NCI-H2029 treated with DMSO at 0.1 percent for 48 hours (cell line): ENCODE measurements around the gene PLXNB2.

Experiments
- DNase-seq: peaks from one replicate; lab custom pipeline; 2025; lab: John Stamatoyannopoulos, UW

The PLXNB2 gene

DNA sequence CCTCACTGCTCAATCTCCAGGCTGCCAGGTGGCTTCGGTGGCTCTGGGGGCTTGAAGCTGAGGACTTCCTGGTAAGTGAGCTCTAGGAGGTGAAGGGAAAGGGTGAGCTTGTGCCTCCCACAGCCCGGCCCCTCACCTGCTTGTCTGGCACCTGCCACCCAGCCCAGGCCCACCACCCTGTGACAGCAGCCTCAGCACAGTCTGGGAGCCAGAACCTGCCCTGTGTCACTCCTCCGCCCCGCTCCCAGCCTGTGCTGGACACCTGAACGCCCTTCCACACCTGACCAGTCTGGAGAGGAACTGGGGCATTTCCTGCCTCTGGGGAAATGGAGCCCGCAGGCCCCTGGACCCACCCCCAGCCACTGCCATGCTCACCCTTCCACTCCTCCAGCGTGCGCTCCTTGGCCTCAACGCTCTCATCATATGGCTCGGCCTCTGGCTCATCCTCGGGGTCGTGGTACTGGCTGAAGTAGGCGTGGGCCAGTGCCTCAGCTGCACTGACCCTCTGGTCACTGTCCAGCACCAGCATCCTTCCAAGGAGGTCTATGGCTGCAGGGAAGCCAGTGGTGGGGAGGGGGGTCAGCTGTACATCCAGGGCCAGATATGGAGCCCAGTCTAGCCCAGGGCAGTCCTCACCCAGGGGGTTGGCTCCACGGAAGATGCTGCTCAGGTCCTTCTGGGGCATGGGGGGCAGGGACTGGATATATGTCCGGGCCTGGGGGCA is 42.3 kb downstream of the PLXNB2 start:
- no peak for DNase-seq

DNA sequence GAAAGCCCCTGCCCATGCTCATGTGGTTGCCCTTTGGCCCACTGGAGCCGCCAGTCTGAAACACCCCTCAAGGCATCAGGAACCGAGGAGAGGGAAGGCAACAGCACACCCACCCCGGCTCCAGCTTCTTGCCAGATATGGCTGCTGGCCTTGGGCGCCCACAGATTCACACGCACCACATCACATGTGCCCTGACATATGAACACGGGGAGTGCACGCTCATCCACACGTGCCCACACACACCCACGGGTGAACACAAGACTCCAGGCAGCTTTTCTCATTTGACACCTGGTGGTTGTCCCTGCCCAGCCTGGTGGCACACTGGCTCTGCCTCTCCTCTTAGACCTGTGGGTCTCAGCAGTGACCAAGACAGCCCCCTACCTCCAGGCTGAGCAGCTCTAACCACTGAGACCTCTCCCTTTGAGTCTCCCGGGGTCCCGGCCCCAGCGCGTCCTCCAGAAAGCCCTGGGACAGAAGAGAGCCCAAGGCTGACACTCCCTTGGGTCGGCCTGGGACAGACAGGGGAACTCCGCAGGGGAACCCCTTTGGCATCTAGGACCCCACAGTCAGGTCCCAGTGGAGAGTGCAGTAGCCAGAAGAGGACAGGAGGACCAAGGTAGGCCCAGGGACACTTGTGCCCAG is 43.2 kb downstream of the PLXNB2 start:
- no peak for DNase-seq

DNA sequence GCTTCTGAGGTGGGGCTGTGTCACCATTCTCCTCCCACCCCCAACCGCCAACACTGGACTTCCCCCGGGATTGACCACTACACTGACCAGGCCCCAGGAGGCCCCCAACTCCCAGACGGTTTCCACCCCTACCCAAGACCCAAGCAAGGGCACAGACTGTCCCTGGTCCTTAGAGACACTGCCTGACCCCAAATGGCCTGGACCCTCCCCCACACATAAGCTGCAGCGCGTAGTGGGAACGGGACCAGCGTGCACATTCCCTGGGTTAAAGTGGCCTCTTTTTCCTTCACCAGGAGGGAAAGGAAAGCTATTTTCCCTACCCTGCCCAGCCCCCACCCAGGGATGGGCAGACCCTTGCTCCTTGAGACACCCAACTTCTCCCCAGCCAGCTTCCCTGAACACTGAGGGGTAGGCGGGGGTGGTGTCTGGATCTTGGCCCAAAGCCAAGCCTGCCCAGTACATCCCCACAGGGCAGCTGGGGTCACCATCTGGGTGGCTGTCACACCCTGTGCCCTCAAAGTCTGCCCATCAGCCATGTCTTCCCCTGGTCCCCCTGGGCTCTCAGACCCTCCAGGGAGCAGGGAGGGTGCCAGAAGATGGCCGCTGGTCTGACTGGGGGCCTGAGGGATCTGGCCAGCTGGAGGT is 44.4 kb downstream of the PLXNB2 start:
- no peak for DNase-seq

DNA sequence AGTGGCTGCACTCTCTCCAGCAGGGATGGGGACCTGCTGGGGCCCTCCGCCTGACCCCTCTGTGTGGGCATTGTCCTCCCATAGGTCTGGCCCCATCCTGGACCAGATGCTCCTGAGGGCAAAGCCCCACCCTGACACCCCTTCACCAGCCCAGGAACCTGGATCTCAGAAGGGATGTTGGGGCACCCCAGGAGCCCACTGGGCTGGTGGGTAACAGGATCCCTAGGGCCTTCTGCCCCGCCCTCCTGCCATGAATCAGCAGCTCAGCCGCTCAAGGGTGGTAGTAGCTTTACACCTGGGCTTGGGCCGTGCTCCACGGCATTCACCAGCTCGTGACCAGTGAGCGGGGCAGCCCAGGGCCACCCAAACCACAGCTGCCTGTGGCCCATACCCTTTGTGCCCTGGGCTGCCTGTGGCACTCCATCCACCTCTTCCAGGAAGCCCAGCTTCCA is 45.0 kb downstream of the PLXNB2 start:
- no peak for DNase-seq

DNA sequence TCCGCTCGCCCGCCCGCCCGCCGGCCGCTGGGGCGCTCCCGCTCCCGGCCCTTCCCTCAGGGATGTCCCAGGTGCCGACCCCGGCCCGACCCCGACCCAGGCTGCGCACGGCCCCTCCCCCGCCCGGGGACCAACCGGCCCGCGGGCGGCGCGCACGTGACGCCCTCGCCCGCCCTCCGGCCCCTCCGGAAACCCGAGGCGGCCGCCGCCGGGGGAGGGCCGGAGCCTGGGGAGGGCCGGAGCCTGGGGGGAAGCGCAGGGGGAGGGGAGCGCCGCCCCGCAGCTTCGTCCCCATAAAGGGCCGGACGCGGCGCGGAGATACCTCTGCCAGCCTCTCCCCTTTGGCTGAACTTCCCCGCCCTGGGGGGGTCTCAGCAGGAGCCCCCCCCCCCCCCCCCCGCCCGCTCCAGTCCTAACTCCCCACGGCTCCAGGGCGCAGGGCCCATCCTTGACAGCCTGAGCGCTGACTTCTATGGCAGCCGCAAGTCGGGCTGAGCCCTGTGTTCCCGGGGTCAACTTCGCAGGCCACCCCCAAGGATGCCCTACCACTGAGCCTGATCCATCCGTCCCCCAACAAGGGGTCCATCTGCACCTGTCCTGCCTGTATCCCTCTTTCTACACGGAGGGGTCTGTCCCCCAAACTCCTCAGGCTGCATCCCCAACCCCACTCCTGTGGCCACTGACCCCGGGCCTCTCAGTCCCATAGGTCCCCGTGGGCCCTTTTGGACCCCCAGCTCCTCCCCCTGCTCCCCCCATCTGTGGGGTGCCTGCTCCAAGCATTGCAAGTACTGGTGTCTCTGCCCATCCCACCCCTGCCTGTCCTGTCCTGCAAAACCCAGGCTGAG is 45.6 kb downstream of the PLXNB2 start, which contains the start of gene MAPK12:
MAPK12 (minus strand) TSS at position 69 of the 845 bp plus-strand sequence. CDS start 174 bp downstream, outside the sequence.
- no peak for DNase-seq

DNA sequence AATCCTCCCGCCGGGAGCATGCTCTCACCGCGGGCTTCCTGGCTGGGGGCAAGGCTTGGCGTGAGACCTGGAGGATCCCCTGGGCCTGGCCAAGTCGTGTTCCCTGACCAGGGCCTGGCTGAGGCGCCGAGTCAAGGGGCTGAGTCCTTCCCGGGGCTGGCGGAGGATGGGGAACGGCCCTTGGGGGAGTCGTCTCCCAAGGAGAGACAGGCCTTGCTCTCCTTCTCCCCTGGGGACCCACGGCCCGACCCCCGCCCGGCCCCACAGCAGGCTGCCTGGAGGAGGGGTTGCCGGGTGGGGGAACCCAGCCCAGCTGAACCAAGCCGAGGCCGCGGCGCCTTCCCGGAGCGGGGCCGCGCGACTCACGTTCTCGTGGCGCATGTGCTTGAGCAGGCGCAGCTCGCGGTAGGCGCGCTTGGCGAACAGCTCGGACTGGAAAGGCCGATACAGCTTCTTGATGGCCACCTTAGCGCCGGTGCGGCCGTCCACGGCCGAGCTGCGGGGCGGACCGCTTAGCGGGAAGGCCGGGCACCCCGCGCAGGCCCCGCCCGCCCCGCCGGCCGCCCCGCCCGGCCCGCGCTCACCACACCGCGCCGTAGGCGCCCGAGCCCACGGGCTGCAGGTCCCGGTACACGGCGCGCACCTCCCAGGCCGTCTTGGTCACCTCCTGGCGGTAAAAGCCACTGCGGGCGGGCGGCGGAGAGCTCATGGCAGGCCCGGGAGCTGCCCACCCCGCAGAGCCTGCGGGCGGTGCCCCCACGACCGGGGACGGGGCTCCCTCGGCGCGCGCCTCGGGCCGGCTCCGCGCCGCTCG is 46.4 kb downstream of the PLXNB2 start:
- DNase-seq: no peak

DNA sequence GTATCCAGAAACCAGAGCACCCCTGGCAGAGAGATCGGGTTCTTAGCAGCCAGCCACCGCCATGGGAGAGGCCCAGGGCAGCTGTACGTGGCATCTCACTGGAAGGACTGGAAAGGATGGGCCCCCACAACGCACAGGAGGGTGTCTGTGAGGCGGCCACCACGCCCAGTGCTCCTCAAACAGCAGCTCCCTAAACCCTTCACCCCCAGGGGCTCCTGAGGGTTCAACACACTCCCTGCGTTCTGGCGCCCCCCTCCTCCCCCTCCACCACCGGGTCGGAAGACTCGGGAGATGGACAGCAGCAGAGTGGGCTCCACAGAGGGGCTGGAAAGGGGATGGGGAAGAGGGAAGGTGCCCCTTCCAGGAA is 47.0 kb downstream of the PLXNB2 start:
- DNase-seq: no peak

DNA sequence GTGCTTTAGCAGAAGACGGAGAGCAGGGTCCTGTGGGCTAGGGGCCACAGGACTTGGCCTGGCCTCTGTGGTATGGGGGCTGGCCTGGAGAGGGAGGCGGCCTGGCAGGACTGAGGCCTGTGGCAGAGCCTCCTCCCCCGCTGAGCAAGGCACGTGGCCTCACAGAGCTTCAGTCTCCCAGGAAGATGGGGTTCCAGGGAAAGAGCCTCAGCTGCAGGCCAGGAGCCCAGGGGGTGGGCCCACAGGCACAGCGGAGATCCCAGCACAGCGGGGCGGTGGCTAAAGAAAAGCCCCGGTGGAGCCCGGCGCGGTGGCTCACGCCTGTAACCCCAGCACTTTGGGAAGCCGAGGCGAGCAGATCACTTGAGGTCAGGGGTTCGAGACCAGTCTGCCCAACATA is 48.1 kb downstream of the PLXNB2 start:
- no peak for DNase-seq

DNA sequence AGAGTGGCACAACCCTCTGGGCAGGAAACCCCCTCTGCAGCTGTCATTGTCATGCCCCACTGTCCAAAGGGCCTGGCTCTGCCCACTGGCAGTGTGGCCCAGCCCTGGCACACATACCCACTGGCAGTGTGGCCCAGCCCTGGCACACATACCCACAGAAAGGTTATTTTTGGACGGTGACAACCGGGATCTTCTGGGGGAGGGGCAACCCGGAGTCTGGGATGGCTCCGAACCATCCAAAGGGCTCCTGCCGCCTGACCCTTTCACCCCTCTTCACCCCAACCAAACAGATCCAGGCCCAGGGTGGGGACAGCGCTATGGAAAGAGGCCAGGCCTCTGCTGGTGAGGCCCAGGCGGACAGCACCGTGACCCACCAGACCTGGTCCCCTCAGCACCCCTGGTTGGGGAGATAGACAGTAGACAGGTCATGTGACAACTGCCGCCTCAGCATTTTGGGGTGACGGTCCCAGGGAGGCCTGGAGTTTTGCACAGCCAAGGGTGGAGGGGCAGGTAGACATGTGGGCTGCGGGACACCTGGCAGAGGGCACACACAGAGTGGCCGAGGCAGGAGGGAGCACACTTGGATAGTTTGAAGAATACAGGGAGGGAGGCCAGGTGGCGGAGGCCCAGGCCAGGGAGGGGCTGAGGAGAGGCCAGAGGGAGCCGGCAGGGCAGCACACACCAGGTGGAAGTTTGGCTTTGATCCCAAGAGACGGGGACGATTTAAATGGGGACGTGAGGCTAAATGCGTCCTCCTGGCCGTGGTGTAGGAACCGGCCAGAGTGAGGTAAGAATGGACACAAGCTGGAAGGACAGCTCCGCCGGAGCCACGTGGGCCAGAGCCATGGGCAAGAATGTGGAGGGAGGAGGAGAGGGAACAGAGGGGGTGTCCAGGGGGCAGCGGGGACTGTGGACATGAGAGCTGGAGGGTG is 48.8 kb downstream of the PLXNB2 start:
- DNase-seq: no peak

DNA sequence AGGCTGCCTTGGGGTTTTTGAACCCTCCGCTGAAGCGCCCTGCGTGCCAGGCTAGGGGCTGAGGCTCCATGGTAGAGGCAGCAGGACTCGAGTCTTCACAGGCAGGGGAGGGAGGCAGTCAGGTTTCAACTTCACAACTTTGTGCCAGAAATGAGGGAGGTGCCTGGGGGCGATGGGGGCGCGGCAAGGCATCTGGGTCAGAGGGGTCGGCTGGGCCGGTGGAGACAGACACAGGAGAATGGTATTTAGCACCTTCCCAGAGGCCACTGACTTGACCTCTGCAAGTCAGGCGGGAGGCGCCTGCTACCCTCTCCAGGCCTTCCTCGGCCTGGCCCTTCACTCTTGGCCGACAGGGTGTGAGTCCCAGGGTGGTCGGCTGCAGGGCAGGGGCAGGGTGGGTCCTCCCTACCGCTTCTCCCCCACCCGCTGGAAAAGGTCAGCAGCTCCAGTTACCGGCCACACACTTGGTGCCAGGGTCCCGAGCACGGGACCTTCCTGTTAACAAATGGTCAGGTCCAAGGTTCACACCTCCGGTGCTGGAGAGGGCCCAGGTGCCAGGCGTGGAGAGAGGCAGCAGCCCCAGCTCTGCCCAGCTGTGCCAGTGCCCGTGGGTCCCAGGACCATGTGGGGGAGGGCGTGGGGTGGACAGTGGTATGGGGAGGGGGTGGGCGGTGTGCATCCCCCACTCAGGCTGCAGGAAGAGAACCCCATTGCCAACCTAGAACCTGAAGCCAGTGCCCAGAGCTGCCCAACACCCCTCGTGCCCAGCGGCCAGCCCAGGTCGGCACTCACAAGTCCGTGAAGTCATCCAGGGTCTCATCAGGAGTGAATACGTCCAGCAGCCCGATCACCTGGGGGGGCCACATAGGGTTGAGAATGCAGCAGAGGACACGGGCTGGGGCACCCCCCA is 49.7 kb downstream of the PLXNB2 start:
- DNase-seq: no peak

DNA sequence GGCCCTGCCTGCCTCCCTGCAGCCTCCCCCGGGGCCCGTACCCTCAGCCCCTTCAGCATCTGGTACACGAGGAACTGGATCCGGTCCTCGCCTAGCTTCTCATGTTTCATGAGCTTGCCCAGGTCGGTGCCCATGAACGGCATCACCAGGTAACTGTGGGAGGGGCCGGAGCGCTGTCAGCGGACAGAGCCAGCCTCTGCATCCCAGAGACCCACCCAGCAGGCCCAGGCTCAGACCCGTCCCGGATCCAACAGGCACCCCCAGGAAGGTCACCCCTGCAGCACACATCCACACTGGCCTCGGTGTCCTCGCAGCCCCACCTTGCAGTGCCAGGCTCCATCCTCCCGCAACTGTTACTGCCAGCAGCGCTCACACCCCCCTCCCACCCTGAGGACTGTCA is 50.4 kb downstream of the PLXNB2 start:
- DNase-seq: no peak

DNA sequence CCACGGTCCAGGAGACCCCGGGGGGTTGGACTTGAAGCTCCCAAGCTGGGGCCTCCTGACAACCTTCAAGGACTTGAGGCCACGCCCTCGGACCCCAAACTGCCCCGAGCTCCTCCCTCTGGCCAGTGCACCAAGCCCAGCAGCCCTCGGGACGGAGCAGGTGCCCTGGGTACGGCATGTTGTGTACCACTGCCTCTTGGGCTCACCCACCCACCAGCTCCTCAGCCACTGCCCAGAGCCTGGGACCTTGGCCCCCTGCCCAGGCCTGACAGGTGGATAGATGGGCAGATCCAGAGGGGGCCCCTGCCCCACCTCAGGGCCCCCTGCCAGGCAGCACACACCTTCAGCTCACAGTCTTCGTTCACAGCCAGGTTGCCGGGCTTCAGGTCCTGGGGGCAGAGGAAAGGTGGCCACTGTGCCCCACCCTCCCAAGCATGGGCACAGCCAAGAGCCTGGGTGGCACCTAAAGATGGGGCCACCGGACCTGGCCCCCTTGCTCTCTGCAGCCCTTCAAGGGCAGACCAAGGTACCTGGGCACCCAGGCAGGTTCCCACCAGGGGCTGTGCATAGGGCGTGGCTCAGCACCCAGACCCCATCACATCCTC is 51.1 kb downstream of the PLXNB2 start:
- no peak for DNase-seq

DNA sequence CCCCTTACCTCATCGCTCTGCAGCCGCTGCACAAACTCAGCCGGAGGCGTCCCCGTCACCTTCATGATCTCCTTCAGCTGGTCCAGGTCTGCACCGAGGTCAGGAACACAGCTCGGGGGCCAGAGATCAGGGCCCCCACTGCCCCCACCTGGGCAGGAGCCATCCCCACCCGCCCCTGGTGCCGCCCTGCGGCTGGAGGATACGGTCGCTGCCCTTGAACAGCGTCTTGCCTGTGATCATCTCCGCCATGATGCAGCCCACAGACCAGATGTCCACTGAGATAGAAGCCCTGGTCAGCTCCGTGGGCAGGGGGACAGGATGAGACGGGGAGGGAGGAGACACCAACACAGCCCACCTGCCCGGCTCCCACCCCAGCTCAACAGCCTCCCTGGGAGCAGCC is 51.8 kb downstream of the PLXNB2 start:
- DNase-seq: no peak

DNA sequence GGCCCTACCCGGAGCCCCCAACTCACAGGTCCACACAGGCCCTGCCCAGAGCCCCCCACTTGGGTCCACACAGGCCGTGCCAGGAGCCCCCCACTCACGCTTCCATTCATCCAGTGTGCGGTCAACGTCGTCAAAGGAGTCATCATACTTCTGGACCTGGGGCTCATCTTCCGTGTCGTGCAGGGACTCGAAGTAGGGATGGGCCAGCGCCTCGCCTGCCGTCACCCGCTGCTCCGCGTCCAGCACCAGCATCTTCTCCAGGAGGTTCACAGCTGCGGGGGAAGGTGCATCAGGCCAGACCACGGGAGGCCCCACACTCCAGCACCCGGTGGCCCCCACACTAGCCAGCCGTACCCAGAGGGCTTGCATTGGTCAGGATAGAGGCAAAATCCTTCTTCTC is 52.3 kb downstream of the PLXNB2 start:
- DNase-seq: no peak

DNA sequence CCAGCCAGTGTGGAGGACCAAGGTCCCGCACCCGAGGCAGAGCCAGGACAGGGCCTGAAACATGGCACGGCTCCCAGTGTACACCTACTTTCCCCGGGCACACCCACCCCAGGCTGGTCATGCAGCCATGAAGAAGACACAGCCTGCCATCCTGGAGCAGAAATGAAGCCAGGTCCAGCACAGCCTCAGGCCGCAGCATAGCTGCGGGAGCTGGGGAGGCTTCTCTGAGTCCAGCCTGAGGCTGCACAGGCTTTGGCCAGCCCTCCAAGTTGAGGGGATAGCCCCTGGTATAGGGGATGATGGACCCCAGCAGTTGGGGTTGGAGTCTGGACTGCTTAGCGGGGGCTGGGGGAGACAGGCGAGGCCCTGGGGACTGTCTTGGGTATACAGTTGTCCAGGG is 53.5 kb downstream of the PLXNB2 start:
- DNase-seq: no peak

DNA sequence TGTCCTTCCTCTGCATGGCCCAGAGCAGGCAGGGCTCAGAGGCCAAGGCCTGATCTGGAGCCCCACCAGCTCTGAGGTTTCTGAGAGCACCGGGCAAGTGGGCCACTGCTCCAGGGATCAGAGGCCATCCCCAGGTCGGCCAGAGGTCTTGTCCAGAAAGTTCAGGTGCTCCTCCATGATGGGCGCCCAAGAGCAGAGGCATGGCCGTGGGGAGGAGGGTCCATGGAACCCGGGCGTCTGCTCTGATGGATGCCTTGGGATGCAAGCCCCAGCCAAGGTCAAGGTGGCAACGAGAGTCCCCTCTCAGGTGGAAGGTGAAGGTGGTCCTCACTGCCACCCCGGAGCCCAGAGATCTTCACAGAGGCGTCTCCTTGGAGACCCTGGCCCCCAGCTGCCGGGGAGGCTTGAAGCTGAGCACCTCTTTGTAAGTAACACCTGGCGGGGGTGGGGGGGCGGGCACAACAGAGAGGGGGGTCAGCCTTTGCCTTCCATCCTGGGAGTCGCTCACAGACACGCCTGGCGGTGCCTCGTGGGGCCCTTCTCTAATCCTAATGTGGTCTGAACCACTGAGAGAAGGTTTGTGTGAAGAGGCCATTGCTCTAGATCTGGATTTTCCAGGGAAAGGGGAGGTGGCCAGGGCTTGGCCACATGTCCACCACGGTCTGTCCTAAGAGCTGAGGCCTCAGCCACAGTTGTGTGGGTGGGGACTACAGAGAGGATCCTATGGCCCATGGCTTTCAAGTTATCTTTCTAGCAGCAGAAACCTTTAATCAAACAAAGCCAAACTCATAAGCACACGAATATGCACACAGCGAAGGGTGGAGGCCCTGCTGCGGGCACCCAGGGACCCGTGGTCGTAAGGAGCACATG is 54.2 kb downstream of the PLXNB2 start:
- no peak for DNase-seq

DNA sequence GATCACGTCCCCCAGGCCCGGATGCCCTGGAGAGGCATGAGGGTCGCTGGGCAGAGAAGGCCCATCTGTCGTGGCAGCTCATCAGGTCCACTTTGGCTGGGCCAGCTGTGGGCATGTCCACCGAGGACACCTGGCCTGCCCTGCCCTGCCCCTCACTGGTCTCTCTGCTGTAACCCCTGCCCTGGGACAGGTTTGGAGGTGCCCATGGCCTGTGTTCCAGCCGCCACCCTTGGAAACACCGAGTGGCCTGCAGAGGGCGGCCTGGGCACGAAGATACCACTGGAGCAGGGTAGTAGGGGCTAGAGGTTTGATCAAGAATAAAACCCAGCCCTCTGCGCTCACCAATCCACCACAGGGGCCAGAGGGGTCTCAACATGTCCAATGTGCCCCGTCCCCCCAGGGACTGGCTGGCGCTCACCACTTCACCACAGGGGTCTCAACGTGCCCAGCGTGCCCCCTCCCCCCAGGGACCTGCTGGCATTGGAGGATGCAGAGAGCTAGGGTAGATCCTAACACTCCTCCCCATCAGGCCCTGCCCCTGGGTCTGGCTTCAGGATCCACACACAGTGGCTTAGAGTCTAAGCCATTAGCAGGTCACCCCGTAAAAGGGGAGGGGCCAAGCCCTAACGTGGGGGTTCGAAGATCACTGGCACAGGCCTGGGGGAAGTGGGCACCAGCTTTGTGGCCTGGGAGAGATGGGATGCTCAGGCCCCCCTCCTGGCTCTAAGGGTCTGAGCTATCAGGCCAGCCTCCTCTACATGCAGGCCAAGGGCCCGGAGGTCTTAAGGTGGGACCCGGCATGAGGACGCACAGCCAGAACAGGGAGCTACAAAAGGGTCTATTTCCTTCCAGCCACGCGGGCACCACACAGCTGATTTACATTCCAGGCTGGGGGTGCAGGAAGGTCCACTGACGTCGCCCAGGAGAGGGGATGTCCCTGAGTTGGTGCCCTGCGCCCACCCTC is 55.1 kb downstream of the PLXNB2 start:
- DNase-seq: no peak
